HepG2 (cell line): ENCODE results near the gene IFT52. TPM values are rescaled to one million over a fixed set of nuclear protein-coding genes. Genes with fewer than 3 reads are reported as not detected.

Source experiments
- EP300 ChIP-seq, 3 experiments: sonication (generic) in 1 of 3; formaldehyde crosslinking in 1 of 3; IDR thresholded peaks; 2 replicates each; pipeline versions ENCODE4 v1.5.1 to v1.6.1; 2011 to 2020; ENCODE audit warnings: low read depth in 2 of 3, low read length in 2 of 3, borderline replicate concordance in 1 of 3, improper control_type of control experiment in 1 of 3, mild to moderate bottlenecking in 1 of 3, missing genetic modification reagents in 1 of 3, moderate library complexity in 1 of 3
- HMG20A ChIP-seq: IDR thresholded peaks from 2 replicates; pipeline ENCODE4 v1.6.1; 2016; ENCODE audit warnings: borderline replicate concordance
- HOXA5 ChIP-seq: sonication (generic); formaldehyde crosslinking; IDR thresholded peaks from 2 replicates; pipeline ENCODE4 v1.4.0; 2020; ENCODE audit warnings: missing genetic modification reagents
- ISL2 ChIP-seq: sonication (generic); formaldehyde crosslinking; IDR thresholded peaks from 2 replicates; pipeline ENCODE4 v1.5.0; 2020; ENCODE audit warnings: missing genetic modification reagents
- JUNB ChIP-seq: sonication (generic); formaldehyde crosslinking; IDR thresholded peaks from 2 replicates; pipeline ENCODE4 v1.8.0; 2022; ENCODE audit warnings: missing genetic modification reagents, mild to moderate bottlenecking, borderline replicate concordance
- SALL2 ChIP-seq: sonication (generic); formaldehyde crosslinking; IDR thresholded peaks from 2 replicates; pipeline ENCODE4 v1.8.1; 2023; ENCODE audit warnings: mild to moderate bottlenecking, missing genetic modification reagents, inconsistent platforms
- SMAD9 ChIP-seq: sonication (generic); formaldehyde crosslinking; IDR thresholded peaks from 2 replicates; pipeline ENCODE4 v1.5.1; 2020; ENCODE audit warnings: mild to moderate bottlenecking, missing genetic modification reagents
- TBX2 ChIP-seq: sonication (generic); formaldehyde crosslinking; IDR thresholded peaks from 2 replicates; pipeline ENCODE4 v1.5.0; 2020; ENCODE audit warnings: missing genetic modification reagents, mild to moderate bottlenecking, borderline replicate concordance
- TMF1 ChIP-seq: sonication (generic); formaldehyde crosslinking; IDR thresholded peaks from 2 replicates; pipeline ENCODE4 v1.8.1; 2022; ENCODE audit warnings: low read depth, missing genetic modification reagents
- ZNF251 ChIP-seq: sonication (generic); formaldehyde crosslinking; IDR thresholded peaks from 2 replicates; pipeline ENCODE4 v1.9.0; 2021; ENCODE audit warnings: mild to moderate bottlenecking, missing genetic modification reagents
- ZNF367 ChIP-seq: sonication (generic); formaldehyde crosslinking; IDR thresholded peaks from 2 replicates; pipeline ENCODE4 v1.4.0; 2020; ENCODE audit warnings: missing genetic modification reagents, borderline replicate concordance
- polyA plus RNA-seq, 8 experiments: library from polyadenylated mRNA; depleted of rRNA in 3 of 8; stranded (reverse) in 7 of 8; unstranded in 1 of 8; fragments of >200 nt; fragmentation: Illumina TruSeq in 4 of 8; extraction: Trizol in 4 of 8; gene quantifications; 2 replicates each; pipeline versions ENCODE4 v1.2.1 to v1.2.3, GENCODE V29; 2011 to 2016; ENCODE audit warnings: low read depth in 4 of 8, missing spikeins in 1 of 8, mixed read lengths in 1 of 8; ENCODE audit not compliant: insufficient read depth in 1 of 8
- total RNA-seq, 5 experiments: library from RNA; depleted of rRNA; stranded (reverse); fragments of >200 nt; fragmentation: Illumina TruSeq; extraction: Trizol; gene quantifications; 2 replicates each; pipeline ENCODE4 v1.2.3, GENCODE V29; 2016; ENCODE audit warnings: low read depth in 1 of 5
- TF ChIP-seq, protein P1 (sequence below): IDR thresholded peaks from 2 replicates; pipeline ENCODE4 v1.6.1; 2016; ENCODE audit warnings: missing compliant biosample characterization, missing genetic modification reagents, borderline replicate concordance
- TF ChIP-seq, protein P2 (sequence below): sonication (generic); formaldehyde crosslinking; IDR thresholded peaks from 2 replicates; pipeline ENCODE4 v1.5.0; 2020; ENCODE audit warnings: mild to moderate bottlenecking, missing genetic modification reagents, moderate library complexity
- TF ChIP-seq, protein P3 (sequence below): sonication (generic); formaldehyde crosslinking; IDR thresholded peaks from 2 replicates; pipeline ENCODE4 v1.4.0; 2020; ENCODE audit warnings: missing genetic modification reagents, borderline replicate concordance
- TF ChIP-seq, protein P4 (sequence below): IDR thresholded peaks from 2 replicates; pipeline ENCODE4 v1.6.1; 2016; ENCODE audit warnings: low read depth
- TF ChIP-seq, protein P5 (sequence below): sonication (generic); formaldehyde crosslinking; IDR thresholded peaks from 2 replicates; pipeline ENCODE4 v1.8.1; 2023; ENCODE audit warnings: mild to moderate bottlenecking, moderate library complexity, missing genetic modification reagents
- TF ChIP-seq, protein P6 (sequence below): IDR thresholded peaks from 2 replicates; pipeline ENCODE4 v1.6.1; 2016; ENCODE audit warnings: control low read depth

The IFT52 gene
- total and polyA plus RNA-seq, 2 of the 13 experiments (the other 11 are each of a cell fraction or from before 2014, with no cell fraction given) = 48.0 to 64.0 TPM

DNA sequence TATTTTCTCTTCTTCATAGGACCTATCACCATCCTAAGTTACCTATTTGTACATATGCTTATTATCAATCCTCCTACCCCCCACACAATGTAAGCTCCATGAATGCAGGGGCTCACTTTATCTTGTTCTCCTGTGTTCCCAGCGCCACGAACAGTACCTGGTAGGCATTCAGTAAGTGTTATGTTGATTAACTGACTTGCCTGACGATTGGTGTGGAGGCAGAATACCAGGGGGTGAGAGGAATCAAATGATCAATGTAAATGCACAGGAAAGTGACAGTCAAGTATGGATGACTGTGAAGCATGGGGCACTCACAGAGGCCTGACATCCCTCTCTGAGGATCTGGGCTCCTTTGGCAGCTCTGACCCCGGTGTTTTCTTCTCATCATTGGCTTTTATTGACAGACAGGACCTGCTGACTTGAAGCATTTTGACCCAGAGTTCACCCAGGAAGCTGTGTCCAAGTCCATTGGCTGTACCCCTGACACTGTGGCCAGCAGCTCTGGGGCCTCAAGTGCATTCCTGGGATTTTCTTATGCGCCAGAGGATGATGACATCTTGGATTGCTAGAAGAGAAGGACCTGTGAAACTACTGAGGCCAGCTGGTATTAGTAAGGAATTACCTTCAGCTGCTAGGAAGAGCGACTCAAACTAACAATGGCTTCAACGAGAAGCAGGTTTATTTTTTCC is 6.1 kb upstream of the IFT52 start (continued):
- TF ChIP-seq HOXA5 (CRISPR knock-in tag) = no peak
- TF ChIP-seq, protein P1, sequence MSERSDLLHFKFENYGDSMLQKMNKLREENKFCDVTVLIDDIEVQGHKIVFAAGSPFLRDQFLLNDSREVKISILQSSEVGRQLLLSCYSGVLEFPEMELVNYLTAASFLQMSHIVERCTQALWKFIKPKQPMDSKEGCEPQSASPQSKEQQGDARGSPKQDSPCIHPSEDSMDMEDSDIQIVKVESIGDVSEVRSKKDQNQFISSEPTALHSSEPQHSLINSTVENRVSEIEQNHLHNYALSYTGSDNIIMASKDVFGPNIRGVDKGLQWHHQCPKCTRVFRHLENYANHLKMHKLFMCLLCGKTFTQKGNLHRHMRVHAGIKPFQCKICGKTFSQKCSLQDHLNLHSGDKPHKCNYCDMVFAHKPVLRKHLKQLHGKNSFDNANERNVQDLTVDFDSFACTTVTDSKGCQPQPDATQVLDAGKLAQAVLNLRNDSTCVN (CRISPR knock-in tag) = no peak
- TF ChIP-seq ZNF251 (CRISPR knock-in tag) = no peak
- TF ChIP-seq SALL2 (CRISPR knock-in tag) = no peak
- no peak for TF ChIP-seq JUNB (CRISPR knock-in tag)
- TF ChIP-seq EP300 (IDR thresholded peaks at IDR 0.05; ENCODE audit: low read depth in 2 of 2, low read length in 2 of 2) = no peak
- TF ChIP-seq EP300 (CRISPR knock-in tag; IDR thresholded peaks at IDR 0.05; ENCODE audit: borderline replicate concordance) = no peak
- no peak for TF ChIP-seq ISL2 (CRISPR knock-in tag)
- no peak for TF ChIP-seq SMAD9 (CRISPR knock-in tag)
- no peak for TF ChIP-seq ZNF367 (CRISPR knock-in tag)
- TF ChIP-seq, protein P2, sequence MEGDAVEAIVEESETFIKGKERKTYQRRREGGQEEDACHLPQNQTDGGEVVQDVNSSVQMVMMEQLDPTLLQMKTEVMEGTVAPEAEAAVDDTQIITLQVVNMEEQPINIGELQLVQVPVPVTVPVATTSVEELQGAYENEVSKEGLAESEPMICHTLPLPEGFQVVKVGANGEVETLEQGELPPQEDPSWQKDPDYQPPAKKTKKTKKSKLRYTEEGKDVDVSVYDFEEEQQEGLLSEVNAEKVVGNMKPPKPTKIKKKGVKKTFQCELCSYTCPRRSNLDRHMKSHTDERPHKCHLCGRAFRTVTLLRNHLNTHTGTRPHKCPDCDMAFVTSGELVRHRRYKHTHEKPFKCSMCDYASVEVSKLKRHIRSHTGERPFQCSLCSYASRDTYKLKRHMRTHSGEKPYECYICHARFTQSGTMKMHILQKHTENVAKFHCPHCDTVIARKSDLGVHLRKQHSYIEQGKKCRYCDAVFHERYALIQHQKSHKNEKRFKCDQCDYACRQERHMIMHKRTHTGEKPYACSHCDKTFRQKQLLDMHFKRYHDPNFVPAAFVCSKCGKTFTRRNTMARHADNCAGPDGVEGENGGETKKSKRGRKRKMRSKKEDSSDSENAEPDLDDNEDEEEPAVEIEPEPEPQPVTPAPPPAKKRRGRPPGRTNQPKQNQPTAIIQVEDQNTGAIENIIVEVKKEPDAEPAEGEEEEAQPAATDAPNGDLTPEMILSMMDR = no peak
- TF ChIP-seq HMG20A (CRISPR knock-in tag) = 0 out of 2 replicates have a peak, but pooled peaks have one; percentile 42
- TF ChIP-seq, protein P3, sequence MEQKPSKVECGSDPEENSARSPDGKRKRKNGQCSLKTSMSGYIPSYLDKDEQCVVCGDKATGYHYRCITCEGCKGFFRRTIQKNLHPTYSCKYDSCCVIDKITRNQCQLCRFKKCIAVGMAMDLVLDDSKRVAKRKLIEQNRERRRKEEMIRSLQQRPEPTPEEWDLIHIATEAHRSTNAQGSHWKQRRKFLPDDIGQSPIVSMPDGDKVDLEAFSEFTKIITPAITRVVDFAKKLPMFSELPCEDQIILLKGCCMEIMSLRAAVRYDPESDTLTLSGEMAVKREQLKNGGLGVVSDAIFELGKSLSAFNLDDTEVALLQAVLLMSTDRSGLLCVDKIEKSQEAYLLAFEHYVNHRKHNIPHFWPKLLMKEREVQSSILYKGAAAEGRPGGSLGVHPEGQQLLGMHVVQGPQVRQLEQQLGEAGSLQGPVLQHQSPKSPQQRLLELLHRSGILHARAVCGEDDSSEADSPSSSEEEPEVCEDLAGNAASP (CRISPR knock-in tag) = no peak
- TF ChIP-seq, protein P4, sequence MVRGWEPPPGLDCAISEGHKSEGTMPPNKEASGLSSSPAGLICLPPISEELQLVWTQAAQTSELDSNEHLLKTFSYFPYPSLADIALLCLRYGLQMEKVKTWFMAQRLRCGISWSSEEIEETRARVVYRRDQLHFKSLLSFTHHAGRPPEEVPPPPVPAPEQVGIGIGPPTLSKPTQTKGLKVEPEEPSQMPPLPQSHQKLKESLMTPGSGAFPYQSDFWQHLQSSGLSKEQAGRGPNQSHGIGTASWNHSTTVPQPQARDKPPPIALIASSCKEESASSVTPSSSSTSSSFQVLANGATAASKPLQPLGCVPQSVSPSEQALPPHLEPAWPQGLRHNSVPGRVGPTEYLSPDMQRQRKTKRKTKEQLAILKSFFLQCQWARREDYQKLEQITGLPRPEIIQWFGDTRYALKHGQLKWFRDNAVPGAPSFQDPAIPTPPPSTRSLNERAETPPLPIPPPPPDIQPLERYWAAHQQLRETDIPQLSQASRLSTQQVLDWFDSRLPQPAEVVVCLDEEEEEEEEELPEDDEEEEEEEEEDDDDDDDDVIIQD = 0 out of 2 replicates have a peak, but pooled peaks have one; percentile 21
- TF ChIP-seq, protein P5, sequence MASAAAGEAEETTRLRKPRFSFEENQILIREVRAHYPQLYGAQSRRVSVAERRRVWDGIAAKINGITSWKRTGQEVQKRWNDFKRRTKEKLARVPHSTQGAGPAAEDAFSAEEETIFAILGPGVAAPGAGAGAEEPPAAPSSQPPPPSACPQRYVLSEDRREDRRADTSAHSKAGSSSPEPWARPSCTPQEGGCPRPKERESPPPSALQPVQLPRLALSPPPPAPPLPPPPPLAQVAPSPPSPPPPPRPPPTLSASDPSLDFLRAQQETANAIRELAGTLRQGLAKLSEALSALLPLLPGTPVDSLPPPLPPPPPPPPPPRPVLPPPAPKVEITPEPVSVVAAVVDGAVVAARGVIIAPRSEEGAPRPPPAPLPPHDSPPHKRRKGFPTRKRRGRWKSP (CRISPR knock-in tag) = no peak
- TF ChIP-seq TBX2 = peak; percentile 12; the same call in 1 of the 2 replicates
- TF ChIP-seq TMF1 (CRISPR knock-in tag) = no peak
- TF ChIP-seq, protein P6, sequence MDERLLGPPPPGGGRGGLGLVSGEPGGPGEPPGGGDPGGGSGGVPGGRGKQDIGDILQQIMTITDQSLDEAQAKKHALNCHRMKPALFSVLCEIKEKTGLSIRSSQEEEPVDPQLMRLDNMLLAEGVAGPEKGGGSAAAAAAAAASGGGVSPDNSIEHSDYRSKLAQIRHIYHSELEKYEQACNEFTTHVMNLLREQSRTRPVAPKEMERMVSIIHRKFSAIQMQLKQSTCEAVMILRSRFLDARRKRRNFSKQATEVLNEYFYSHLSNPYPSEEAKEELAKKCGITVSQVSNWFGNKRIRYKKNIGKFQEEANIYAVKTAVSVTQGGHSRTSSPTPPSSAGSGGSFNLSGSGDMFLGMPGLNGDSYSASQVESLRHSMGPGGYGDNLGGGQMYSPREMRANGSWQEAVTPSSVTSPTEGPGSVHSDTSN = 0 out of 2 replicates have a peak, but pooled peaks have one; percentile 32
